ENCODE data around the gene KRTAP10-3.

GRCh38 chr21:44520326-44521300, 38.0 kb downstream of the KRTAP10-3 start:
- TF ChIP-seq CTCF (IDR thresholded peaks at IDR 0.05) (no peak), EP300 (IDR thresholded peaks at IDR 0.05) (no peak)

Measured in ovary (tissue), 3 donors.